Ishikawa (cell line): ENCODE results near the gene SNX1.

Source experiments
- CEBPB ChIP-seq: IDR thresholded peaks from 2 replicates; pipeline ENCODE4 v1.6.1; 2012
- CREB1 ChIP-seq: IDR thresholded peaks from 2 replicates; pipeline ENCODE4 v1.6.1; 2012; ENCODE audit warnings: low read depth
- EGR1 ChIP-seq: IDR thresholded peaks from 2 replicates; pipeline ENCODE4 v1.6.1; 2012
- EP300 ChIP-seq: IDR thresholded peaks from 2 replicates; pipeline ENCODE4 v1.6.1; 2012; ENCODE audit warnings: borderline replicate concordance
- FOXM1 ChIP-seq: IDR thresholded peaks from 2 replicates; pipeline ENCODE4 v1.6.1; 2012; ENCODE audit warnings: low read depth, borderline replicate concordance
- NFIC ChIP-seq: IDR thresholded peaks from 2 replicates; pipeline ENCODE4 v1.6.1; 2012
- RAD21 ChIP-seq: IDR thresholded peaks from 2 replicates; pipeline ENCODE4 v1.6.1; 2012; ENCODE audit warnings: low read depth
- TAF1 ChIP-seq: IDR thresholded peaks from 2 replicates; pipeline ENCODE4 v1.6.1; 2012; ENCODE audit warnings: low read depth, mild to moderate bottlenecking
- TCF12 ChIP-seq: IDR thresholded peaks from 2 replicates; pipeline ENCODE4 v1.6.1; 2012; ENCODE audit warnings: low read depth
- TEAD4 ChIP-seq: IDR thresholded peaks from 2 replicates; pipeline ENCODE4 v1.6.1; 2012
- YY1 ChIP-seq: IDR thresholded peaks from 2 replicates; pipeline ENCODE4 v1.6.1; 2012; ENCODE audit warnings: low read depth
- ZBTB7A ChIP-seq: IDR thresholded peaks from 2 replicates; pipeline ENCODE4 v1.6.1; 2012; ENCODE audit warnings: low read depth
- TF ChIP-seq, protein P1 (sequence below): IDR thresholded peaks from 2 replicates; pipeline ENCODE4 v1.6.1; 2012; ENCODE audit warnings: low read depth, mild to moderate bottlenecking
- TF ChIP-seq, protein P2 (sequence below): IDR thresholded peaks from 2 replicates; pipeline ENCODE4 v1.6.1; 2012
- TF ChIP-seq, protein P3 (sequence below): IDR thresholded peaks from 2 replicates; pipeline ENCODE4 v1.6.1; 2012

The SNX1 gene

DNA sequence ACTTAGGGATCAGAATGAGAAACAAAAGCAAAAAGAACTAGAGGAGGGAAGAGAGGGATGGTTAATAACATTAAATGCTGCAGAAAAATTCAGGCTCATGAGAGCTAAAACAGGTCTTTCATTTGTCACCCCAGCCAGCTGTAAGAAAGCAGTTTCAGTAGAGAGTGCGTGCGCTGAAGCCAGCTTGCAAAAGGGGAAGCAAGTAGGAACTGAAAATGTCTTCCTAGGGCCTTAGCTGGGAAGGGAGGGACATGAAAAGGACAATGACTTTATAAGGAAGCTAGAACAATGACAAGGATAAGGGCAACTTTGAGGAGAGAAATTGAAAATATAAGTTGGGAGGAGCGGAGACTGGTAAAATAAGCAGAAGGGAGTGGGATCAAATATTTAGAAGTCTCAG lies 5.3 kb upstream of the SNX1 start:
- TF ChIP-seq, protein P1, sequence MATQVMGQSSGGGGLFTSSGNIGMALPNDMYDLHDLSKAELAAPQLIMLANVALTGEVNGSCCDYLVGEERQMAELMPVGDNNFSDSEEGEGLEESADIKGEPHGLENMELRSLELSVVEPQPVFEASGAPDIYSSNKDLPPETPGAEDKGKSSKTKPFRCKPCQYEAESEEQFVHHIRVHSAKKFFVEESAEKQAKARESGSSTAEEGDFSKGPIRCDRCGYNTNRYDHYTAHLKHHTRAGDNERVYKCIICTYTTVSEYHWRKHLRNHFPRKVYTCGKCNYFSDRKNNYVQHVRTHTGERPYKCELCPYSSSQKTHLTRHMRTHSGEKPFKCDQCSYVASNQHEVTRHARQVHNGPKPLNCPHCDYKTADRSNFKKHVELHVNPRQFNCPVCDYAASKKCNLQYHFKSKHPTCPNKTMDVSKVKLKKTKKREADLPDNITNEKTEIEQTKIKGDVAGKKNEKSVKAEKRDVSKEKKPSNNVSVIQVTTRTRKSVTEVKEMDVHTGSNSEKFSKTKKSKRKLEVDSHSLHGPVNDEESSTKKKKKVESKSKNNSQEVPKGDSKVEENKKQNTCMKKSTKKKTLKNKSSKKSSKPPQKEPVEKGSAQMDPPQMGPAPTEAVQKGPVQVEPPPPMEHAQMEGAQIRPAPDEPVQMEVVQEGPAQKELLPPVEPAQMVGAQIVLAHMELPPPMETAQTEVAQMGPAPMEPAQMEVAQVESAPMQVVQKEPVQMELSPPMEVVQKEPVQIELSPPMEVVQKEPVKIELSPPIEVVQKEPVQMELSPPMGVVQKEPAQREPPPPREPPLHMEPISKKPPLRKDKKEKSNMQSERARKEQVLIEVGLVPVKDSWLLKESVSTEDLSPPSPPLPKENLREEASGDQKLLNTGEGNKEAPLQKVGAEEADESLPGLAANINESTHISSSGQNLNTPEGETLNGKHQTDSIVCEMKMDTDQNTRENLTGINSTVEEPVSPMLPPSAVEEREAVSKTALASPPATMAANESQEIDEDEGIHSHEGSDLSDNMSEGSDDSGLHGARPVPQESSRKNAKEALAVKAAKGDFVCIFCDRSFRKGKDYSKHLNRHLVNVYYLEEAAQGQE, result no peak

DNA sequence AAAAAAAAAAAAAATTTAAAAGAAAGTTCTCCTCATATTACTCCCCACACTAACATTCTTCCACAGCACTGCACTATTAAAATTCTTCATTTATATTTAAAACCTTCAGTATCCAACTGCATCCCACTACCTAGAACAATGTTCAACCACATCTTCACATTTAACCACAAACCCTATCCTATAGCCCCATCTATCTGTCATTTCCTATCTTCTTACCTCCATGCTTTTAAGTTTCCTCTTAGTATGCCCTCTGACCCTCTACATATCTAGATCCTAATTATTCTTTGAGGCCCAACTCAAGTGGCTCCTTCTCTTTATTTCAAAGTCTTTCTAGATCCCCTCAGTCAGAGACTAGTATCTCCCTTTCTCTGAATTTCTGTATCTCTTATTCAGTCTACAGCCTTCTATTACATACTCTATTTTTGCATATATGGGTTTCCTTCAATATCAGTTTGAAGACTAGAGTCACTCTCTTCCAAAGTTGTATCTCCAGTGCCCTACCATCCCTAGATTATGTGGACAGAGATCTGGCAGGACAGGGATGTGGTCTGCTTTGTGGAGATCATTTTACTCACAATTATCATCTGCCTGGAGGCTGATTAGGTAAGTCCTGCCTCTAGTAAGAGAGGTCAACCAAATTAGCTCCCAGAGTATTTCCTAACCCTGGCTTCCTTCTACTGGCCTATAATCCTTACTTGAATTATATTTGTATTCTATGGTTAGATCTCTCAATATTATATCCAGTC lies 3.5 kb upstream of the SNX1 start:
- TF ChIP-seq, protein P2, sequence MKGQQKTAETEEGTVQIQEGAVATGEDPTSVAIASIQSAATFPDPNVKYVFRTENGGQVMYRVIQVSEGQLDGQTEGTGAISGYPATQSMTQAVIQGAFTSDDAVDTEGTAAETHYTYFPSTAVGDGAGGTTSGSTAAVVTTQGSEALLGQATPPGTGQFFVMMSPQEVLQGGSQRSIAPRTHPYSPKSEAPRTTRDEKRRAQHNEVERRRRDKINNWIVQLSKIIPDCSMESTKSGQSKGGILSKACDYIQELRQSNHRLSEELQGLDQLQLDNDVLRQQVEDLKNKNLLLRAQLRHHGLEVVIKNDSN, result no peak
- no peak for TF ChIP-seq EP300
- TF ChIP-seq CEBPB, result no peak
- TF ChIP-seq CREB1, result no peak
- TF ChIP-seq TAF1, result no peak

DNA sequence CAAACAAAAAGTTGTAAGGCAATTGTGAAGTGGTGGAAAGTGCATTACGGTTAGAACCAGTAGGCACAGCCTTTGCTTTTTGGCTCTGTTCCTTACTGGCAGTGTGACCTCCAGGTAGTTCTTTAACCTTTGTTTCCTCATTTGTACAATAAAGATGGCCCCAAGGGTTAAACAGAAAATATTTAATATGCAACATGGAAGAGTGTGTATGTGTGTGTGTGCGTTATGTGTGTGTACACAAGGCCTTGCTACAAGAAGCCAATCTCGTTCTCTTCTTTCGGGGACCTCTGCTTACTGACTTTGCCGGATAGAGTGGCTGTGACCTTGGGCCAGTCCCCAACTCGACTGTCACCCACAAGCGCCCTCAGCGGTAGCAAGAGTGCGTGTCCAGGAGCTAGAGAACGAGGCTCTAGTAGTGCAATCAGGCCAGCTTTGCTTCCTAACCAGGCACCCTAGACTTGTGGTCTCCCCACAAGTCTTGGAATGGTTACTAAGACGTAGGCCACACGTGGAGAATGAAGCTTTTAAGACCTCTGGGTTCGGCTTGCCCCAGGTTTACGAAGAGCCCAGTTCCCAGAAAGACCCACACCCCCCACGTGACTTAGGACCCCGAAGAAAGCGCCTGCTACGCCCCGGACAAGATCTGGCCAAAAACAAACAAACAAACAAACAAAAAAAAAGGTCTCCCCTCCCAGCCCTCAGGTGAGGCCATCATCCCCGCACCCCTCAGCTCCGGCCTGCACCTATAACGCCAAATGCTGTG lies 2.7 kb upstream of the SNX1 start:
- no peak for TF ChIP-seq RAD21
- TF ChIP-seq, protein P2, result peak; percentile 90

DNA sequence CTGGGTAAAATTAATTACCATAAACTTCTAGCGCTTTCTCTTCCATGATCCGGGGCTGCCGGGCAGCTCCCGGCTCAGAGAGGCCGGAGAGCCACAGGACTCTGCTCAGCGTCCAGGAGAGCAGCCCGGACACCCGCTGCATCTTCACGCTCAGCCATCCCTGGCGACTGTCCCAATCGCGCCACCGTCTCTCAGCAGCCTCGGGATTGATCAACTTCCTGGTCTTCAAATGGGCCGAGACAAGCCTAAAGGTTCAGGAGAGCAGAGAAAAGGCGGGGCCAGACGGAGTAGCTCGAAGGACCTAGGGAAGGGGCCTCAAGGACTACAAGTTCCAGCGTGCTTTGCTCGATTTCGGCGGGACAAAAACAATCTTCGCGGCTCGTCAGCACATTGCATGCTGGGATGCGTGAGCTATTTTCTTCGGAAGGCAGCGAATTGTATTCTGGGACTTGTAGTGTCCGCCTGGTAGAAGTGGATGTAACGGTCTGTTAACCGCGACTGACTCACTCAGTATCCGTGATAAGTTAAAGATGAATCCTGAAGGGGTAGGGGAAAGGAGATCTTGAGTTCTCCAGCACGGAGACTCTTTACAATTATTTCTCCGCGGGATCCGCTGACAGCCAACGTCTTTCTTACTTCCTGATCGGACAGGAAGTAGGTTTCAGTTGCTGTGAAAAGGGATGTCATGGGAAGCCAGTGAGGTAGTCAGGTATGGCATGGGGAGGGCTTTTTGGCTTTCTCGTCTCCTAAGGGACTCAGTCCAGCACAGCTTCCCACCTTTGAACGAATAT lies 2.0 kb upstream of the SNX1 start, which contains the start of gene CIAO2A:
CIAO2A (minus strand) TSS at position 212 of the 791 bp plus-strand sequence; CDS start at position 142, 70 bp downstream.
- TF ChIP-seq NFIC (no peak), TCF12 (peak; percentile 23; the same call in 1 of the 2 replicates), CREB1 (peak; percentile 78), CEBPB (no peak), ZBTB7A (no peak), TEAD4 (no peak), EGR1 (no peak), RAD21 (no peak), TAF1 (peak; percentile 23; the same call in 1 of the 2 replicates), YY1 (no peak), FOXM1 (no peak), EP300 (no peak)
- TF ChIP-seq, protein P1, result no peak
- TF ChIP-seq, protein P2, result no peak
- TF ChIP-seq, protein P3, sequence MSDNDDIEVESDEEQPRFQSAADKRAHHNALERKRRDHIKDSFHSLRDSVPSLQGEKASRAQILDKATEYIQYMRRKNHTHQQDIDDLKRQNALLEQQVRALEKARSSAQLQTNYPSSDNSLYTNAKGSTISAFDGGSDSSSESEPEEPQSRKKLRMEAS, result peak; percentile 25

DNA sequence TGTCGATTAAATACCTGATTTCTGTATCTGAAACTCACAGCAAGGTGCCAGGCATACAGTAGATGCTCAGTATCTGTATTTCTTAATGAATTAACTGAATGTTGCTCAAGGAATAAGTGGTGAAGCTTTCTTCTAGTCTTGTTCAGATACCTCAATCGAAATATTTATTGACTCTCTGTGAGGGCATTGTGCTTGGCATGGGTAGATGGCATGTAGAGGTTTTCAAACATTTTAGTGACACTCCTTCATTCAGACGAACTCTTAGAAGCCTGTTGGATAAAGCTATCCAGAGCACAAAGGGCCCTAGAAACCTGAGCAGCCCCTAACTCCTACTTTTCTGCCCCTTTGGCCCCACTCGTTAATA lies 369 bp upstream of the SNX1 start:
- TF ChIP-seq EP300 (no peak), TEAD4 (no peak), TCF12 (no peak), FOXM1 (no peak), NFIC (no peak), ZBTB7A (no peak), RAD21 (no peak)
- TF ChIP-seq, protein P1, result no peak
